Measurements from ENCODE around the gene MGAT1.

Gene MGAT1

DNA sequence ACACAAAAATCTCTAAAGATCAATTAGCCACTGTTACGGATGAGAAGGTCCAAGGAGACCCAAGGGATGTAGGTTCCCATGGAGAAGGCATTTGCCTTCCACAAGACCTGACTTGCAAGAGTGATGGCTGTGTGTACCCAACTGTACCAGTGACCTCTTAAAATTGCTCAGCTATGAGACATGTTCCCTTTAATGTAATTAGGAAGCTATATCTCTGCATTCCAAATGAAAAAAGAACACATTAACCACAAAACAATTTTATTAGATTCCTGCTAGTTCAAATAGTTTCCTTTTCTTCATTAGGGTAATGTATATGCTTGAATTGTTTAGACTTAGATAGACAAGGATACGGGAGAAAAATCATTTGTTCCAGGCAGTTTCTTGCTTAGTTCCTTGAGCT, 66.1 kb downstream of the MGAT1 start:
- in situ Hi-C loops (cut with MboI; ENCODE audit: low sequenced_read_pairs) = no loop called here
